ENCODE data around the gene FFAR1.

Gene FFAR1

GRCh38 chr19:35315883-35316282 is 31.8 kb upstream of the FFAR1 start:
- no peak for DNase-seq (ENCODE audit: low spot score)

- DNase-seq (ENCODE audit: low spot score), result no peak
These were observed 31.1 kb upstream of the FFAR1 start for GRCh38 chr19:35316560-35316959.

GRCh38 chr19:35317464-35318043 is 30.1 kb upstream of the FFAR1 start:
- DNase-seq (ENCODE audit: low spot score), result no peak

- no peak for DNase-seq (ENCODE audit: low spot score)
These were observed 28.8 kb upstream of the FFAR1 start for GRCh38 chr19:35318679-35319448.

- no peak for DNase-seq (ENCODE audit: low spot score)
These were observed 27.5 kb upstream of the FFAR1 start for GRCh38 chr19:35320065-35320713.

GRCh38 chr19:35321291-35321690 is 26.4 kb upstream of the FFAR1 start:
- no peak for DNase-seq (ENCODE audit: low spot score)

- DNase-seq (ENCODE audit: low spot score), result no peak
These were observed 25.7 kb upstream of the FFAR1 start for GRCh38 chr19:35322014-35322413.

GRCh38 chr19:35327642-35328041 is 20.1 kb upstream of the FFAR1 start:
- no peak for DNase-seq (ENCODE audit: low spot score)

- no peak for DNase-seq (ENCODE audit: low spot score)
These were observed 18.8 kb upstream of the FFAR1 start, which contains the start of gene CD22 for GRCh38 chr19:35328851-35329285. TSS of gene CD22 (plus strand) at chr19:35329187. CDS start at chr19:35332041, 2,854 bp downstream.

GRCh38 chr19:35329323-35329722 is 18.4 kb upstream of the FFAR1 start:
- DNase-seq (ENCODE audit: low spot score), result no peak

GRCh38 chr19:35330475-35330874 is 17.2 kb upstream of the FFAR1 start:
- no peak for DNase-seq (ENCODE audit: low spot score)

GRCh38 chr19:35331551-35332214 is 16.0 kb upstream of the FFAR1 start:
- no peak for DNase-seq (ENCODE audit: low spot score)

- DNase-seq (ENCODE audit: low spot score), result no peak
These were observed 14.9 kb upstream of the FFAR1 start for GRCh38 chr19:35332817-35333216.

GRCh38 chr19:35334144-35334753 is 13.5 kb upstream of the FFAR1 start:
- DNase-seq (ENCODE audit: low spot score), result no peak

GRCh38 chr19:35336166-35336955 is 11.3 kb upstream of the FFAR1 start:
- DNase-seq (ENCODE audit: low spot score), result no peak

- DNase-seq (ENCODE audit: low spot score), result no peak
These were observed 10.4 kb upstream of the FFAR1 start for GRCh38 chr19:35337097-35337983.

- no peak for DNase-seq (ENCODE audit: low spot score)
These were observed 9.8 kb upstream of the FFAR1 start for GRCh38 chr19:35337984-35338296.

- DNase-seq (ENCODE audit: low spot score), result no peak
These were observed 7.3 kb upstream of the FFAR1 start for GRCh38 chr19:35340431-35340830.

GRCh38 chr19:35341006-35341405 is 6.7 kb upstream of the FFAR1 start:
- no peak for DNase-seq (ENCODE audit: low spot score)

- DNase-seq (ENCODE audit: low spot score), result no peak
These were observed 6.0 kb upstream of the FFAR1 start for GRCh38 chr19:35341565-35342225.
